K562 (cell line): ENCODE measurements around the gene NUF2. TPM values are rescaled to one million over a fixed set of nuclear protein-coding genes. Genes with fewer than 3 reads are reported as not detected.

Experiments used
- ASH1L ChIP-seq: fragments of 450-650 bp; IDR thresholded peaks from 2 replicates; pipeline ENCODE4 v1.6.1; 2018; ENCODE audit warnings: borderline replicate concordance, mild to moderate bottlenecking, low read depth; ENCODE audit not compliant: partially characterized antibody
- E2F6 ChIP-seq, 2 experiments: IDR thresholded peaks; 2 replicates each; pipeline ENCODE4 v1.6.1; 2011; ENCODE audit warnings: borderline replicate concordance in 1 of 2, control low read depth in 1 of 2, low read depth in 1 of 2, low read length in 1 of 2, mild to moderate bottlenecking in 1 of 2, mixed read lengths in 1 of 2, moderate library complexity in 1 of 2; ENCODE audit not compliant: insufficient read depth in 1 of 2, insufficient read length in 1 of 2, poor library complexity in 1 of 2, severe bottlenecking in 1 of 2; ENCODE audit errors: extremely low read depth in 1 of 2
- ELK1 ChIP-seq: sonication (generic); formaldehyde crosslinking; IDR thresholded peaks from 2 replicates; pipeline ENCODE4 v1.8.1; 2022; ENCODE audit warnings: missing genetic modification reagents
- HDAC6 ChIP-seq: IDR thresholded peaks from 2 replicates; pipeline ENCODE4 v1.6.1; 2012; ENCODE audit warnings: low read depth, mild to moderate bottlenecking, control low read depth, inconsistent platforms, low read length, moderate library complexity
- HIVEP1 ChIP-seq: fragments of 250-450 bp; sonication (Bioruptor Pico); IDR thresholded peaks from 2 replicates; pipeline ENCODE4 v1.4.0; 2020; ENCODE audit warnings: mild to moderate bottlenecking
- JUNB ChIP-seq: fragments of 450-650 bp; formaldehyde crosslinking; conservative IDR thresholded peaks from 2 replicates; pipeline ENCODE4 v1.4.0; 2020; ENCODE audit warnings: mild to moderate bottlenecking
- MCM5 ChIP-seq: fragments of 450-650 bp; IDR thresholded peaks from 2 replicates; pipeline ENCODE4 v1.6.1; 2016; ENCODE audit warnings: low read depth
- MECOM ChIP-seq: fragments of 250-450 bp; sonication (Bioruptor Pico); IDR thresholded peaks from 2 replicates; pipeline ENCODE4 v1.8.0; 2022; ENCODE audit warnings: inconsistent platforms
- RBM25 ChIP-seq: fragments of 200-400 bp; formaldehyde crosslinking; IDR thresholded peaks from 2 replicates; pipeline ENCODE4 v1.6.1; 2018; ENCODE audit warnings: low read length, low read depth, moderate library complexity; ENCODE audit not compliant: severe bottlenecking
- SPI1 ChIP-seq: IDR thresholded peaks from 2 replicates; pipeline ENCODE4 v1.6.1; 2011; ENCODE audit warnings: low read depth, low read length, control low read depth, borderline replicate concordance
- SREBF2 ChIP-seq: sonication (generic); formaldehyde crosslinking; IDR thresholded peaks from 2 replicates; pipeline ENCODE4 v1.4.0; 2020; ENCODE audit warnings: mild to moderate bottlenecking, missing genetic modification reagents
- ZEB2 ChIP-seq: fragments of 450-650 bp; IDR thresholded peaks from 2 replicates; pipeline ENCODE4 v1.6.1; 2016
- ZNF121 ChIP-seq: sonication (generic); formaldehyde crosslinking; conservative IDR thresholded peaks from 2 replicates; pipeline ENCODE4 v1.8.0; 2022; ENCODE audit warnings: missing genetic modification reagents
- ZNF778 ChIP-seq: fragments of 450-650 bp; formaldehyde crosslinking; IDR thresholded peaks from 2 replicates; pipeline ENCODE4 v1.4.0; 2020; ENCODE audit warnings: mild to moderate bottlenecking, moderate library complexity
- polyA plus RNA-seq, 8 experiments: library from polyadenylated mRNA; depleted of rRNA in 4 of 8; stranded (reverse) in 5 of 8; unstranded in 3 of 8; fragments of >200 nt; fragmentation: Nextera tagmentation in 2 of 8; fragmentation: Illumina TruSeq in 1 of 8; extraction: Ambion mirVana in 2 of 8; extraction: Trizol in 1 of 8; gene quantifications; 2 replicates each; pipeline versions ENCODE4 v1.2.1 to v1.2.3, GENCODE V29; 2011 to 2014; ENCODE audit warnings: inconsistent platforms in 1 of 8, missing spikeins in 1 of 8
- total RNA-seq, 7 experiments: library from RNA; depleted of rRNA in 6 of 7; stranded (reverse); fragments of >200 nt in 6 of 7; fragmentation: Illumina TruSeq in 2 of 7; extraction: Trizol in 2 of 7; gene quantifications; 2 replicates each; pipeline versions ENCODE4 v1.2.1 to v1.2.3, GENCODE V29; 2011 to 2021; ENCODE audit warnings: low replicate concordance in 1 of 7
- TF ChIP-seq, protein P1 (sequence below), 2 experiments: fragments of 450-650 bp in 1 of 2; IDR thresholded peaks; 2 replicates each; pipeline ENCODE4 v1.6.1; 2011 to 2017; ENCODE audit warnings: low read depth in 2 of 2, antibody characterized with exemption in 1 of 2, borderline replicate concordance in 1 of 2, low read length in 1 of 2, mild to moderate bottlenecking in 1 of 2, mixed read lengths in 1 of 2; ENCODE audit not compliant: control insufficient read depth in 1 of 2

Gene NUF2
- total and polyA plus RNA-seq, 9 of the 15 experiments (the other 6 are each of a cell fraction or from before 2014, with no cell fraction given): 42.5 to 90.0 (median 60.3) TPM

DNA sequence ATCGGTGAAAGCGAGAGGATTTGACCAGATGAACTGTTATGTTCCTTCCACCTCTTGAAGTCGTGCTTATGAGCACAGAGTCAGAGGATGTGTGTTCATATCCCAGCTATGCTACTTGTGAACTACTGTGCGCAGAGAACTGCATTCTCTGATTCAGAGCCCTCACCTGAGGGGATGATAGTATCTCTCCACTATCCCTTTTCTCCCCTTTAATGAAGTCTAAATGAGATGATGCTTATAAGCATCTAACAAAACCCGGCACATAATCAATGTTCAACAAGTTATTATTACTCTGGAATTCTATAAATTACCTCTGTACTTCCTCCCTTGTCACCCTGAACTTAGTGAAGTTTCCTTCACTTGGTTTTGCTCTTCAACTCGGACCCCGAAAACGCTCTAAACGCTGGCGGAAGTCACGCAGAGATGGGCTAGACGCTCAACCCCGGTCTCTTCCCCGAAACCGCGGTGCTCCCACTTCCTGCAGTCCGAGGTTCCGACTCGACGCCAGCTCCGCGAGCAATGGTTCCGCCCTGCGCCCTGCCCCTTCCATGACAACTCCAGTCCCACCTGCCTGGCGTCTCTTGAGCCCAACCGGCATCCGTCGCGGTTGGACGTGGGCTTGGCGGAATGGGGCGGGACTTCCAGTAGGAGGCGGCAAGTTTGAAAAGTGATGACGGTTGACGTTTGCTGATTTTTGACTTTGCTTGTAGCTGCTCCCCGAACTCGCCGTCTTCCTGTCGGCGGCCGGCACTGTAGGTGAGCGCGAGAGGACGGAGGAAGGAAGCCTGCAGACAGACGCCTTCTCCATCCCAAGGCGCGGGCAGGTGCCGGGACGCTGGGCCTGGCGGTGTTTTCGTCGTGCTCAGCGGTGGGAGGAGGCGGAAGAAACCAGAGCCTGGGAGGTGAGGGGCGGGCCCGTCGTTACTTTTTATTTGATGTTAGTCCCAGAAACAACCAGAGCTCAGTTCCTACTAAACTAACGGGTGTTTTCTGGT, at the start of gene NUF2 (continued):
- TF ChIP-seq ASH1L (no peak), RBM25 (no peak), HDAC6 (no peak), ZEB2 (peak; percentile 99), MECOM (no peak), MCM5 (no peak), E2F6 (IDR thresholded peaks at IDR 0.05; ENCODE audit: borderline replicate concordance in 1 of 2, extremely low read depth in 1 of 2, insufficient read depth in 1 of 2, insufficient read length in 1 of 2, low read depth in 1 of 2, low read length in 1 of 2, poor library complexity in 1 of 2, severe bottlenecking in 1 of 2) (peak; percentile 64 to 96), ELK1 (CRISPR knock-in tag) (no peak), SREBF2 (CRISPR knock-in tag) (no peak), HIVEP1 (CRISPR knock-in tag) (peak; percentile 78; the same call in 1 of the 2 replicates), SPI1 (no peak; the same call in 1 of the 2 replicates), JUNB (CRISPR knock-in tag) (0 out of 2 replicates have a peak, but pooled peaks have one; percentile 29), ZNF778 (no peak), ZNF121 (CRISPR knock-in tag) (no peak)
- TF ChIP-seq, protein P1, sequence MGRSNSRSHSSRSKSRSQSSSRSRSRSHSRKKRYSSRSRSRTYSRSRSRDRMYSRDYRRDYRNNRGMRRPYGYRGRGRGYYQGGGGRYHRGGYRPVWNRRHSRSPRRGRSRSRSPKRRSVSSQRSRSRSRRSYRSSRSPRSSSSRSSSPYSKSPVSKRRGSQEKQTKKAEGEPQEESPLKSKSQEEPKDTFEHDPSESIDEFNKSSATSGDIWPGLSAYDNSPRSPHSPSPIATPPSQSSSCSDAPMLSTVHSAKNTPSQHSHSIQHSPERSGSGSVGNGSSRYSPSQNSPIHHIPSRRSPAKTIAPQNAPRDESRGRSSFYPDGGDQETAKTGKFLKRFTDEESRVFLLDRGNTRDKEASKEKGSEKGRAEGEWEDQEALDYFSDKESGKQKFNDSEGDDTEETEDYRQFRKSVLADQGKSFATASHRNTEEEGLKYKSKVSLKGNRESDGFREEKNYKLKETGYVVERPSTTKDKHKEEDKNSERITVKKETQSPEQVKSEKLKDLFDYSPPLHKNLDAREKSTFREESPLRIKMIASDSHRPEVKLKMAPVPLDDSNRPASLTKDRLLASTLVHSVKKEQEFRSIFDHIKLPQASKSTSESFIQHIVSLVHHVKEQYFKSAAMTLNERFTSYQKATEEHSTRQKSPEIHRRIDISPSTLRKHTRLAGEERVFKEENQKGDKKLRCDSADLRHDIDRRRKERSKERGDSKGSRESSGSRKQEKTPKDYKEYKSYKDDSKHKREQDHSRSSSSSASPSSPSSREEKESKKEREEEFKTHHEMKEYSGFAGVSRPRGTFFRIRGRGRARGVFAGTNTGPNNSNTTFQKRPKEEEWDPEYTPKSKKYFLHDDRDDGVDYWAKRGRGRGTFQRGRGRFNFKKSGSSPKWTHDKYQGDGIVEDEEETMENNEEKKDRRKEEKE (IDR thresholded peaks at IDR 0.05; ENCODE audit: borderline replicate concordance in 1 of 2, control insufficient read depth in 1 of 2, low read depth in 2 of 2, low read length in 1 of 2): peak in 1 of 2 experiments; percentile 97; a peak in 2 of 4 replicates
